GM12872 (cell line): Measurements from ENCODE around the gene SPI1.

ENCODE experiments used
- TF ChIP-seq, protein P1 (sequence below): IDR thresholded peaks from 3 replicates; pipeline ENCODE4 v1.5.1; 2011; ENCODE audit warnings: low read depth, mild to moderate bottlenecking, low read length, moderate library complexity; ENCODE audit not compliant: insufficient read depth

The SPI1 gene

DNA sequence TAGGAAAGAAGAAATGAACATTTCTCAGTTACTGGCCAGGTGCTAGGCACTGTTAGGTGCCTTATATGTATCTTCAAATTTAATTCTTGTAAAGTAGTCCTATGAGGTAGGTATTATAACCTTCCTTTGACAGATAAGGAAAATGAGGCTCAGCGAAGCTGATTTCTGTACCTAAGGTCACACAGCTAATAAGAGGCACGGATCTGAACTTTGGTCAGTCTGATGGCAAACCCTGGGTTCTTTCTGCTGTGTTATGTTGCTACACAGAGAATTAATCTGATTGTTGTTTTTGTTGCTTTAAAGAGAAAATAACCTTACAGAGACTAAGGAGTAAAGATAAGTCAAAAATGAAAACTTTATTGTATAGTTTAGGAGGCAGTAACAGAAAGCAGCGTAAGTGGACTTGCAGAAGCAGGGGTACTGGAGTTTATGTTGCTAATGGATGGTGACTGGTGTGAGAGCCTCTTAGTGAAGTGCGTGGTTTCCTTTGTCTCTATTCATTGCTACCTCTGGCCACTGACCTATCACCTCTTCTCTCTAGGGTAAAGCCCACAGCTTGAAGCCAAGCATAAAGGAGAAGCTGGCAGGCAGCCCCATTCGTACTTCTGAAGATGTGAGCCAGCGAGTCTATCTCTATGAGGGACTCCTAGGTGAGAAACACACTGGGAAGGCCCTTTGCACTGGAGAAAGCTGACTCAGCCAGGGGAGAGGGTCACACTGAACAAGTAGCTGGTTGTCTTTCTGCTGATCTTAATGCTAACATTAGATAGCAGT is 70.1 kb downstream of the SPI1 start:
- TF ChIP-seq, protein P1, sequence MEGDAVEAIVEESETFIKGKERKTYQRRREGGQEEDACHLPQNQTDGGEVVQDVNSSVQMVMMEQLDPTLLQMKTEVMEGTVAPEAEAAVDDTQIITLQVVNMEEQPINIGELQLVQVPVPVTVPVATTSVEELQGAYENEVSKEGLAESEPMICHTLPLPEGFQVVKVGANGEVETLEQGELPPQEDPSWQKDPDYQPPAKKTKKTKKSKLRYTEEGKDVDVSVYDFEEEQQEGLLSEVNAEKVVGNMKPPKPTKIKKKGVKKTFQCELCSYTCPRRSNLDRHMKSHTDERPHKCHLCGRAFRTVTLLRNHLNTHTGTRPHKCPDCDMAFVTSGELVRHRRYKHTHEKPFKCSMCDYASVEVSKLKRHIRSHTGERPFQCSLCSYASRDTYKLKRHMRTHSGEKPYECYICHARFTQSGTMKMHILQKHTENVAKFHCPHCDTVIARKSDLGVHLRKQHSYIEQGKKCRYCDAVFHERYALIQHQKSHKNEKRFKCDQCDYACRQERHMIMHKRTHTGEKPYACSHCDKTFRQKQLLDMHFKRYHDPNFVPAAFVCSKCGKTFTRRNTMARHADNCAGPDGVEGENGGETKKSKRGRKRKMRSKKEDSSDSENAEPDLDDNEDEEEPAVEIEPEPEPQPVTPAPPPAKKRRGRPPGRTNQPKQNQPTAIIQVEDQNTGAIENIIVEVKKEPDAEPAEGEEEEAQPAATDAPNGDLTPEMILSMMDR, result no peak

DNA sequence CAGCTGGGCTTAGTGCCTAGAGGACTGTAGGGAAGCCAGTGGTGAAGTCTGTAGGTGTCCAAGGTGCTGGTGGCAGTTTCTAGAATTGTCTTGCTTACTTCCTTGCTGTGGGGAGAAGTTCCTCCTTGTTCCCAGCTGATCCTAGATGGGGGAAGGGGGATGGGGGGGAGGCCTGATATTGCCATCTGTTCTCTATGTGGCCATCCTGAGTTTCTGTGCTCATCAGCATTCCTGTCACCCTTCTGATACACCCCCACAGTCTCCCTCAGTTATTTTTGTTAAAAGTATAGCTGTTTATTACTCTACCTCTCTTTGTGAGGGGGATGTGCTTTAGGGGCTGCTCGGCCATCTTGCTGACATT is 71.9 kb downstream of the SPI1 start:
- TF ChIP-seq, protein P1, result no peak

DNA sequence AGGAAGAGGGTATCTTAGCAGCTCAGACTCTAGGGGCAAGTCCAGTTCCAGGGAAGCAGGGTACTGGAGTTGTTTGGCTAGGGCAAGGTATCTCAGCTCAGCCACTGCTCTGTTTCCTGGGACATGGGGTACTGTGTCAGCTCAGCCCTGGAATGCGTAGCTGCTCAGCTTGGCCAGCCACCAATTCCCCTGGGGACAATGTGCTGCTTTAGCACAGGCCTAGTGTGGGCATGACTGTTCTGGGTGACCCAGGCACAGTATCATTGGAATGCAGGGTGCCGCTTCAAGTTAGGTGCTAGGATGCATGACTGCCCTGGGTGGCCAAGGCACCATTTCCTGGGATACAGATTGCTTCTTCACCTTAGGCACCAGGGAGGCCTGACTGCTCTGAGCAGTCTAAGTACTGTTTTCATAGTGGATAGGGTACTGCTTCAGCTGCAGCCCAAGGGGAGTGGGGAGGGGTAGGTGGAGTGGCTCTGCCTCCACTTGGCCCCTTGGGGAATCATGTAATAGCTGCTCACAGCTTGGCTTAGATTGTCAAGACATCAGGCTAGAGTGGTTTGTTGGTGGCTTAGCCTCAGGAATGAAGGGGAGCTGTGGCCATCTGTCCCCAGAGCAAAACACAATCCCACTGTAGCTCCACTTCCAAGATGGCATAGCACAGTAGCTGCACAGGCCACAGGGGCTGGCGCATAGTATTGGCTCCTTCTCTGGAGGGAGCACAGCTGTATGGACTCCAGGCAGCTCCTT is 72.4 kb downstream of the SPI1 start:
- TF ChIP-seq, protein P1, result no peak
